ENCODE measurements around the gene POGK. TPM values are rescaled to one million over a fixed set of nuclear protein-coding genes. Genes with fewer than 3 reads are reported as not detected.

The POGK gene
- total RNA-seq, 1 experiment from 2014 or later, result 47.7 TPM

GRCh38 chr1:166855558-166855957 lies 16.3 kb downstream of the POGK start:
- Mint-ChIP-seq H3K9me3 (no peaks in the 10 kb centered on the region), H3K36me3 (ENCODE audit: insufficient read depth in 1 of 3, low read depth in 3 of 3) (peaks cover 42 to 72% (median 72%) of the 10 kb centered on the region in 3 experiments; a peak in 6 of 7 replicates), H3K4me1 (peaks cover 21 to 26% of the 10 kb centered on the region in 2 experiments), H3K27me3 (ENCODE audit: low read depth) (no peaks in the 10 kb centered on the region), H3K4me3 (no peak overlapping the region), H3K27ac (peak overlapping the region in 2 of 3 experiments; percentile 10 to 81; a peak in 2 of 7 replicates)
- H3K4me1 ChIP-seq (ENCODE audit: insufficient read depth, low read length), result no peaks in the 10 kb centered on the region; the same call in 1 of the 2 replicates
- H3K14ac ChIP-seq (ENCODE audit: insufficient read depth, low read length), result no peak overlapping the region
- no peak overlapping the region for H2AFZ ChIP-seq (ENCODE audit: low read length)
- no CpG with 5 or more reads among the region's 3 CpGs for WGBS (ENCODE audit: extremely low coverage, insufficient read length, low lambda C conversion rate)
- no peak overlapping the region for H2BK5ac ChIP-seq (ENCODE audit: insufficient read length, low read length)
- H4K8ac ChIP-seq (replicated peaks; ENCODE audit: insufficient read length, low read depth, low read length), result no peak overlapping the region
- no peak overlapping the region for H2BK20ac ChIP-seq (ENCODE audit: low read depth, low read length, poor library complexity, severe bottlenecking)
- H3K9me3 ChIP-seq (ENCODE audit: control insufficient read depth, low read depth, low read length), result no peaks in the 10 kb centered on the region
- H3K79me1 ChIP-seq (ENCODE audit: insufficient read depth, low read depth, low read length, poor library complexity, severe bottlenecking), result no peaks in the 10 kb centered on the region
- H3K23ac ChIP-seq (ENCODE audit: insufficient read length, low read depth, low read length), result no peak overlapping the region
- no peak overlapping the region for H2BK15ac ChIP-seq (ENCODE audit: low read depth, low read length)
- no peak overlapping the region for H3K4ac ChIP-seq (ENCODE audit: low read depth, low read length)
- H2AK5ac ChIP-seq (ENCODE audit: insufficient read length, low read length), result no peak overlapping the region
- DNase-seq, result no peak
- H3K27me3 ChIP-seq (ENCODE audit: insufficient read depth, low read length), result no peaks in the 10 kb centered on the region
- H4K5ac ChIP-seq (ENCODE audit: insufficient read length, low read depth, low read length), result no peak overlapping the region
- H3K18ac ChIP-seq (ENCODE audit: insufficient read length, low read depth, low read length), result no peak overlapping the region
- H2BK120ac ChIP-seq (ENCODE audit: low read depth, low read length, poor library complexity, severe bottlenecking), result no peak overlapping the region
- H3K23me2 ChIP-seq (ENCODE audit: insufficient read length, low read depth, low read length, poor library complexity, severe bottlenecking), result no peaks in the 10 kb centered on the region
- no peak overlapping the region for H3K9ac ChIP-seq (ENCODE audit: extremely low read depth, insufficient read length, low read length)
- no peak overlapping the region for H3K27ac ChIP-seq (ENCODE audit: insufficient read length, low read depth, low read length)
- H2BK12ac ChIP-seq (ENCODE audit: insufficient read length, low read depth, low read length), result no peak overlapping the region
- no peak for TF ChIP-seq CTCF (conservative IDR thresholded peaks at IDR 0.05)
- H4K91ac ChIP-seq (ENCODE audit: insufficient read length, low read depth, low read length), result no peak overlapping the region
- no peak overlapping the region for H3K56ac ChIP-seq (ENCODE audit: insufficient read length, low read depth, low read length)
- H3K79me2 ChIP-seq (ENCODE audit: insufficient read depth, low read length), result no peaks in the 10 kb centered on the region
- no peak overlapping the region for H3K4me2 ChIP-seq (ENCODE audit: insufficient read depth, insufficient read length, low read length)
- H3T11ph ChIP-seq (ENCODE audit: low read length), result no peak overlapping the region
- H4K20me1 ChIP-seq (ENCODE audit: control insufficient read depth, insufficient read depth, insufficient read length), result no peaks in the 10 kb centered on the region
